GM18520 (cell line): ENCODE data around the gene RNF26.

Experiments
- ATAC-seq: cut with Tn5 transposase; IDR thresholded peaks from one replicate; pipeline ENCODE4 v1.9.1; 2021; ENCODE audit not compliant: unreplicated experiment

RNF26 gene

GRCh38 chr11:119369132-119369925 is 35.0 kb downstream of the RNF26 start:
- ATAC-seq = no peak

GRCh38 chr11:119370486-119371046 is 36.2 kb downstream of the RNF26 start:
- ATAC-seq = no peak

- ATAC-seq = no peak
These were observed 36.8 kb downstream of the RNF26 start for GRCh38 chr11:119371067-119371601.

GRCh38 chr11:119371778-119372182 is 37.5 kb downstream of the RNF26 start:
- ATAC-seq = no peak

- ATAC-seq = no peak
These were observed 38.1 kb downstream of the RNF26 start for GRCh38 chr11:119372260-119373058.

- ATAC-seq = no peak
These were observed 39.0 kb downstream of the RNF26 start for GRCh38 chr11:119373059-119373920.

GRCh38 chr11:119373921-119374631 is 39.7 kb downstream of the RNF26 start:
- no peak for ATAC-seq

- ATAC-seq = no peak
These were observed 40.5 kb downstream of the RNF26 start for GRCh38 chr11:119374632-119375336.

GRCh38 chr11:119375337-119376196 is 41.2 kb downstream of the RNF26 start:
- ATAC-seq = no peak

- ATAC-seq = no peak
These were observed 42.0 kb downstream of the RNF26 start for GRCh38 chr11:119376197-119376847.

GRCh38 chr11:119377112-119377901 is 43.0 kb downstream of the RNF26 start:
- ATAC-seq = no peak

GRCh38 chr11:119377961-119378667 is 43.8 kb downstream of the RNF26 start:
- ATAC-seq = no peak

GRCh38 chr11:119378851-119379465 is 44.6 kb downstream of the RNF26 start:
- no peak for ATAC-seq

- no peak for ATAC-seq
These were observed 46.0 kb downstream of the RNF26 start for GRCh38 chr11:119380160-119380826.

GRCh38 chr11:119380827-119381180 is 46.5 kb downstream of the RNF26 start:
- ATAC-seq = no peak
